NCI-H2196 treated with DMSO at 0.1 percent for 48 hours (cell line): ENCODE measurements around the gene CISD1.

Source experiments
- DNase-seq: peaks from one replicate; lab custom pipeline; 2025; ENCODE audit not compliant: unreplicated experiment; lab: John Stamatoyannopoulos, UW

Gene CISD1

GRCh38 chr10:58305821-58306220 is 36.9 kb downstream of the CISD1 start:
- no peak for DNase-seq

- DNase-seq, result no peak
Measured at GRCh38 chr10:58307676-58308075, 38.7 kb downstream of the CISD1 start.

GRCh38 chr10:58311026-58311425 is 42.1 kb downstream of the CISD1 start:
- no peak for DNase-seq

GRCh38 chr10:58316874-58317273 is 47.9 kb downstream of the CISD1 start:
- DNase-seq, result no peak

GRCh38 chr10:58318346-58318745 is 49.4 kb downstream of the CISD1 start:
- no peak for DNase-seq

- DNase-seq, result no peak
Measured at GRCh38 chr10:58319599-58319998, 50.6 kb downstream of the CISD1 start.

- no peak for DNase-seq
Measured at GRCh38 chr10:58320351-58321049, 51.5 kb downstream of the CISD1 start.

- no peak for DNase-seq
Measured at GRCh38 chr10:58322072-58322834, 53.3 kb downstream of the CISD1 start.

GRCh38 chr10:58322835-58323209 is 53.9 kb downstream of the CISD1 start:
- DNase-seq, result no peak

GRCh38 chr10:58326967-58327381 is 58.0 kb downstream of the CISD1 start:
- DNase-seq, result no peak

GRCh38 chr10:58328233-58328632 is 59.3 kb downstream of the CISD1 start:
- DNase-seq, result no peak

GRCh38 chr10:58330431-58330830 is 61.5 kb downstream of the CISD1 start:
- no peak for DNase-seq

- DNase-seq, result no peak
Measured at GRCh38 chr10:58331646-58332045, 62.7 kb downstream of the CISD1 start.

- DNase-seq, result peak; percentile 18
Measured at GRCh38 chr10:58334817-58335305, 65.9 kb downstream of the CISD1 start, which contains the start of gene UBE2D1. TSS of gene UBE2D1 (plus strand) at chr10:58335006. CDS start at chr10:58335202, 196 bp downstream.

GRCh38 chr10:58335306-58336005 is 66.5 kb downstream of the CISD1 start:
- DNase-seq, result no peak

- DNase-seq, result no peak
Measured at GRCh38 chr10:58336242-58336641, 67.3 kb downstream of the CISD1 start.
